Stimulated activated CD4-positive, alpha-beta T cell treated with anti-CD3 and anti-CD28 coated beads, Interleukin-4, amount 100 ng/mL, for 48 hours (primary cell): ENCODE data around the gene FBXL13.
A peak's percentile ranks its signal among the peaks of the same experiment; 100 is the strongest.

Source experiments
- DNase-seq, 2 donors: peaks; one replicate each; pipeline ENCODE4 v3.0.0-alpha.2; 2020; ENCODE audit warnings: low read depth in 2 of 2

Gene FBXL13

DNA sequence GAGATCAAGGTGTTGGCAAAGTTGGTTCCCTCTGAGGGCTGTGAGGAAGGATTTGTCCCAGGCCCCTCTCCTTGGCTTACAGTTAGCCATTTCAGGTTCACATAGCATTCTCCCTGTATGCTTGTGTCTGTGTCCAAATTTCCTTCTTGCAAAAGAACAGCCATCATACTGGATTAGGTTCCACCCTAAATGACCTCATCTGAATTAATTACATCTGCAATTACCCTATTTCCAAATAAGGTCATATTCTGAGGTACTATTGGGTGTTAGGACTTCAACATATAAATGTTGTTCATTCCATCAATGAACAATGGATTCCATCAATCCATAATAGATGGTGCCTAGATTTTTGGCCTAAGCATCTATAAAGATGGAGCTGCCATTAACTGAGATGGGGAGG, 178.0 kb downstream of the FBXL13 start:
- no peak for DNase-seq

DNA sequence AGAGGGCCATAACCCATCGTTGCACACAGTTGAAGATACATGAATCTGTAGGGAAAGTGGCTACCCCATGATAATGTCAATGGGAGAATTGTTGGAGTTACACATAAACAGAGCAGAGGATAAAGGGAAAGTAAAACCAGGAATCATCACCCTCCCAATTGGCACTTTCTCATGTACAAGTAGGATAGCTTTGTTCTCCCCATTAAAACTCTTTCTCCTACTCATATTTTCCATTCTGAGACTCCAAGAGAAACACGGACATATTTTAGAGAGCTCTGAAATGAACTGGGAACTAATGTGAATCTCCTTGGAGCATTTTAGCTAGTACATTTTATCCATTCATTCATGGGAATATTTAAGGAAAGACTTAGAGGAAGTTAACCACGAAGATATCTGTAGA, 179.0 kb downstream of the FBXL13 start:
- DNase-seq = no peak

DNA sequence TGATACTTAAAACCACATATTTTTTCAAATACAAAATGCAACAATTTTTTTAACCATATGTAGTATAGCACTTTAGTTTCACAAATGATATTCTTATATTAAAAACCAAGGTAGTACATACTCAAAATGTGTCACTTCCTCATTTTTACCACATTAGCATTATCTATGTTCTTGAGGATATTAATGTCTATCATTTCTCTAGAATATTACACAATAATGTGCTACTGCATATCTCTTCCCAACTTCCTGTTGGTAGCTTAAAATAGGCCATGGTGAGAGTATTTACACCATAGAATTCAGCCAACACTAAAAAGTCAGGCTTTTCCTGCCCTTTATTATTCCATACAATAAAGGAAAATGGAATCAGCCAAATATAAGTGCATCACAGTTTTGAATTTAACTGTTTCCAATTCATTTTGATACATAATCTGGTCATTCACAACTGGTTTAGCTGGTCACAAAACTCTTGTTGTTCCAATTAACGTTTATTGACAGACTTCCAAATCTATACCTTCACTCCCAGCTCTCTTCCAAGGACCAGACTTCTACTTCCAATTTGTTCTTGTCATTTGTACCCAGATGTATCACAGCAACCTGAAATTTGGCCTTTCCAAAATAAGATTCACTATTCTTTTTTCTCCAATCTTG, 181.8 kb downstream of the FBXL13 start:
- no peak for DNase-seq

DNA sequence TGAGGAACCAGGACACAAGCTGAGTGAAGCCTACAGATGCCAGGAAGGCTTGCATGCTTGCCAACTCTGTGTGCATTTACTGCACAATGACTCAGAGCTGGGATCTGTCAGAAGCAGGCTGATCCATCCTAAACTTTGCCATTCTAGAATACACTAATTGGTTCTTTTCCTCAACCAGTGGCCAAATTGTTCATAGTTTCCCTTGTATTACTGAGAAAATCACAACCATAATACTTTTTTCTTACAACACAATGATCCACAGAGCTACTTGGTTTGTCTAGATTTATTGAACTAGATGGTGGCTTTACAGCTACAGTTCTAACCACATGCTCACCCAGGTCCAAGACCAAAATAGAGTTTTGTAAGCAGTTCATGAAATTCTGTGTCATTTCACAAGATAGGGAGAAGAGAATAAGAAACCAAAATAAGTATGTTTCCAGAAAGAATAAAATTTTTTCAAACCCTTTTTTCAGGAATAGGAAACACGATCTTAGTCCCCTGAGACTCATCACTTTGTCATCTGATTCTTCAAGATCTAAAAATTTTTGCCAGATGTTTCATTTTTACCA, 182.8 kb downstream of the FBXL13 start:
- no peak for DNase-seq

DNA sequence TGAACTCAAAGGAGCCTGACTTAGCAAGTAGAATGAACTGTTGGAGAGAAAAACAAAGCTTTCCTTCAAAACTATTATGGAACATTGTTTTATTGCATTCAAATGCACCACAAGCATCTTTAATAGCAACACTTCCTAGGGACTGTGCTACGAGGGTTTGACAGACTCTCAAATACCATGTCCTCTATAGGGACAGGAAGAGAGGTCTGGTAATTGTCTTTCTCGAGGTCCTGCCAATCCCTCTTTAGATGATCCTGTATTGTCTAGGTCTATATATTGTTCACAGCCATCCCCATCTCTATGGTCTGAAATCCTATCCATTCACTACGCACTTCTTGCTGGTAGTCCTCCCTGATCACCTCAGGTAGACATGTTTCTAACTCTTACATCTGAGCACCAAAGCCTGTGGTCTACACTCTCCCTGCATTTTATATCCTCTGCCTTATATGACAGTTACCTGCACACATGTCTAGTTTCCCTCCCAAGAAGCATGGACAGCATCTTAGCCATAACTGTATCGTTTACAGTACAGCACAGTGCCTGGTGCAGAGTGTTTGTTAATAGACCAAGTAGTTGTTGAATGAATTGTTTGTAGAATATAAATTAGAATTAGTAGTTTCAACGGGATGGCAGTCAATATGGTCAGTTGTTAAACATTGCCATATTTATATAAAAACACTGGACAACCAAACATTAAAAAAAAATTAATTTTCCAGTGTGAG, 183.5 kb downstream of the FBXL13 start:
- DNase-seq = no peak

DNA sequence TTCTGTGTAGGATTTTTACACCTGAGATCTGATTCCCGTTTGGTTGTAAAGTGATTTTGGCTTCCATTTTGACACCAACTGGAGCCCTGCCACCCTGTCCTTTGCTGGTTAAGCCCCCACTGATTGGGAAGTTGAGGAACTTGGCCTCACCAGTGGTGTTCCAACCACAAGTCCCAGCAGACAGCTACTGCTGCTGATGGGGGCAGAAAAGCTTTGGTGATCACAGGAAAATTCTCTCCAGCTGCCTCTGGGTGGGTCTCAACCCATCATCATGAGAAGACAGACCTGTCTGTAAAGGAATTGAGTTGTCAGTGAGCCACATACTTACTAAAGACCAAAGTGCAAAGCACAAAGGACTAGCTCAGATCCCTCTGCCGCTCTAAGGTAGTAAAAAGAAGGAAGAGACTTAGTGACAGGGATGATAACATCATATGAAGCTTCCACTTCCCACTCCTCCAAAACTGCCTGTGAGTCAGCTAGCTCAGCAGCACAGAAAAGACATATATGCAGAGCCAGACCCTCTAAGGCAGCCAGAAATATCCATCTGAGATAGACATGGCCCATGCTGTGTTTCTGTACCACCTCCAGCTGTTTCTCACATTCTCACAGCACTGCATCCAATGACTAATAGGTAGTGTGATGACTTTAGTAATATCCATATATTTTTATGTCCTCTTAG, 184.2 kb downstream of the FBXL13 start:
- no peak for DNase-seq

DNA sequence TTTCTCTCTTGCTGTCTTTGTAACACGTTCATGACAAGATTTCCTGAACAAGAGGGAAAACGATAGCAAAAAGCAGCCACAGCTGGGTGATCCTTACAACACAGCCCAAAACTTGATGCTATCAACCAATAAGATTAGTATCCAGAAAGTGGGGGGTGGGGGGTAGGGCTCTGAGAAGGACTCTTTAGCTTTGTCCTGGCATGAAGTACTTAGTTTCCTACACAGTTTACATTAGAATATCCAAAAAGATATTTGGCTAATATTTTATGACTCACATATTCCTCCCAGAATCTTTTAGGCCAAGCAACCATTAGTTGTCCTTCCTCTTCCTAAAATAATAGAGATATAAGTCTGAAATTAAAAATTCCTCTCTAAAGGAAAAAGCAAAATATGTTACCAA, 184.7 kb downstream of the FBXL13 start:
- no peak for DNase-seq

DNA sequence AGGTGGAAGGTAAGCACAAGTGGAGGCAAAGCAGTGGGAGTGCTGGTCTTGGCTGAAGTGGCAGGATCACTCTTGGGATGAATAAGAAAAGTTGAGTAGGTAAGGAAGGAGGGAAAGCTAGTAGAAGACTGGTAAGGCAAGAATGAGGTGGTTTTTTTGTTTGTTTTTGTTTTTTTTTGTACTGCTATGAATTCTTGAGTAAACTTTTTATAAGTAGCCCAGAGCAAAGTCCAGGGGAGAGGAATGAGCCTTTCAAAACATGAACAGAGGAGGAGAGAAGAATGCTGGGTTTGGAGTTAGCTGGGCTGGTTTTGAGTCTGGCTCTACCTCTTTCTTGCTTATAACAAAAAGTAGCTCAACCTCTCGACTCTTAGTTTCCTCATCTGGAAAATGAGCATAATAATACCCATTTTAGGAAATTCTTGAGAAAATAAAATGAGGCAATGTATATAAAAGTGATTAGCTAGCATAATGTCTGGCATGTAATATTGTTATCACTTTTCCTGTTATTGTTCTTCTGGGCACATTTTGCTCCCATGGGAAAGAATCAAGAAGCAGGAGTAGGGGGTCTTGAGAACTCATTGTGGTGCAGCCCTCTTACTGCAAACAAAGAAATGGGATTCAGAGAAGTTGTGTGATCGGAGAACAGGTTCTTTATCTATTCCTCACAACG, 185.9 kb downstream of the FBXL13 start:
- DNase-seq = no peak

DNA sequence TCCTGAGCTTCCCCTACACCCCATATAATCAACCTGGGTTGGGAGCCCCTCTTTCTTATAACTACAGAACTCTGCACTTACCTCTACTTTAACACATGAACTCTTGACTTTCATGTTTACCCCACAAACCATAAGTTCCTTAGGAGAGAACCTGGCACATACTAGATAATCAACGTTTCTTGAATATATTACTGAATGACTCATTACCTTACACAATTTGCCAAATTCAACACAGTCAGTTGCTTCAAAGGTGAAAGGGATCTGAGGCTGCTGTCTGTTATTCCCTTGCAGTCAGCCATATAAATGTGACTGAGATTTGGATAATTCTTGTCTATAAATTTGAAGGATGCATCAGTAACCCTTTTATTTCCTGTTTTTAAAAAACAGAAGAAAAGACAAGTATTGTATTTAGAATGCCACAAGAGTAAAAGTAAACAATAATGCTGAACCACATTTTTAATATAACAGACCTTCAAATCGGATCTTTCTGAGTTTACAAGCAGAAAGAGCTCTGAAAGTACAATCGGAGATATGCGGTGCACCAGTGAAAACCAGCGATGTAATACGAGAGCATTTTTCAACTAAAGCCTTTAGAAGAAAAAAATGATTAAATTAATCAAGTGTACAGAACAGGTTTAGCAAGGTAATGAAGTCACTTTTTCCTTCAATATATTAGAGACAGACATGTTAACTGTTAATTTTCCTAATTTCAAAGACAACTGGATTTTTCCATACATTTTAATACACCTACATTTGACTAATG, 191.3 kb downstream of the FBXL13 start:
- no peak for DNase-seq

DNA sequence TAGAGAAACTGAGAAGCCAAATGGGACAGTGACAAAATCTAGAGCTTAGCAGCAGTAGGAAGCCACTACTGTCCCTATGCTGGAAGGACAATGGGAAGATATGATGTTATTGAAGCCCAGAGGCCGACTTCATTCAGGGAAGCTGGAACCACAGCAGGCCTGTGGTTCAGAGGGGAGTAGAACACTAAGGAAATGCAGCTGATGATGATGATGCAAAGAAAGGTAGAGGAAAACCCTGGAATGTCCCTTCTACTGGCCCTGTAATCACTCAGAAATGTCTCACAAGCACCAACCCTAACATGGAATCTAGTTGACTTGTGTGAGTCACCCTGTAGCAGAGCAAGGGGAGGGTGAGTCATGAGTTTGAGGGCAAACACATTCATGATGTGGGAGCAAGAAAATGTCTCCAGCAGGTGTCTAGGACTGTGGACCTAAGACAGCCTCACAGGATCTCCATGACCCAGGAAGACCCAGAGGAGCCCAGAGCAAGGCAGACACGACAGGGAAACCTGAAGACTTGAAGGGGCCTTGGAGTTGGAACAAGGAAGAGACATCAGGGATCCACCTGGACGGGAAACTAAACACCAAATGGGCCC, 198.8 kb downstream of the FBXL13 start:
- DNase-seq = peak; percentile 3 to 6

DNA sequence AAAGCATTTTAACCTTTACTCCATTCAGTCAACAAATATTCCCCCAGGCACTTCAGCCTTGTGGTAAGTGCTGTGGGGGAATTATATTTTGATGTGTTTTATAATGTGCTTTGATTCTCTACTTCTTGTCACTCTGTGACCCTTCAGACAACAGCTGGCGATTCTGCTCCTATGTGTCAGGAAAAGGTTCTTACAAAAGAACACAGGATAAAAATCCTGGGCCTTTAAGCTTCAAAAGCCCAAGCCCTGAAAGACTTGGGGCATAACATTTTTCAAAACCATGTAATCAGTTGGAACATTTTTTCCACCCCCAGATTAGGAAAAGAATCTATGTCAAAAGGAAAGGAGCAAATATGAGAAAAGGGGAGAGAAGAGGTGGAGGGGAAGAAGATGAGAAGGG, 199.6 kb downstream of the FBXL13 start:
- no peak for DNase-seq

DNA sequence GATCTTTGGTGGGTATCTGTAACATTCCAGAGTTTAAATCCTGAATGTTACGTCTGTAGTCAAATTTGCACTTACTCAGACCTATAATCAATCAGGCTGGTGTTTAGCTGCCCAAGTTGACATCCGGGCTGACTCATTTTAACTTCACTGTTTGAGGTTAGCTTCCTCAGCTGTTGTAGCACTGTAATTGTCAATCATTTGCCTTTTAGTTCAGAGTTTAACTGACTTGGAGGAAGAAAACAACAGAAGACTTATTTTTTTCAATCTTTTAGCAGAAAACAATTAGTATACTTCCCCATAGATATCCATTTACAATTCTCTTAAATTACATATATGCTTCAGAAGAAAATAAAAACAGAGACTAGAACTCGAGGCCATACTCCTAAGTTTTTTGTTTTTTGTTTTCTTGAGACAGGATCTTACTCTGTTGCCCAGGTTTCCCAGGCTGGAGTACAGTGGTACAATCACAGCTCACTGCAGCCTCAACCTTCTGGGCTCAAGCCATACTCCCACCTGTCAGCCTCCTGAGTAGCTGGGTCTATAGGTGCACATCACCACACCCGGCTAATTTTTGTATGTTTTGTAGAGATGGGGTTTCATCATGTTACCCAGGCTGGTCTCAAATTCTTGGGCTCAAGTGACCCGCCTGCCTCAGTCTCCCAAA, 200.3 kb downstream of the FBXL13 start:
- DNase-seq = no peak

DNA sequence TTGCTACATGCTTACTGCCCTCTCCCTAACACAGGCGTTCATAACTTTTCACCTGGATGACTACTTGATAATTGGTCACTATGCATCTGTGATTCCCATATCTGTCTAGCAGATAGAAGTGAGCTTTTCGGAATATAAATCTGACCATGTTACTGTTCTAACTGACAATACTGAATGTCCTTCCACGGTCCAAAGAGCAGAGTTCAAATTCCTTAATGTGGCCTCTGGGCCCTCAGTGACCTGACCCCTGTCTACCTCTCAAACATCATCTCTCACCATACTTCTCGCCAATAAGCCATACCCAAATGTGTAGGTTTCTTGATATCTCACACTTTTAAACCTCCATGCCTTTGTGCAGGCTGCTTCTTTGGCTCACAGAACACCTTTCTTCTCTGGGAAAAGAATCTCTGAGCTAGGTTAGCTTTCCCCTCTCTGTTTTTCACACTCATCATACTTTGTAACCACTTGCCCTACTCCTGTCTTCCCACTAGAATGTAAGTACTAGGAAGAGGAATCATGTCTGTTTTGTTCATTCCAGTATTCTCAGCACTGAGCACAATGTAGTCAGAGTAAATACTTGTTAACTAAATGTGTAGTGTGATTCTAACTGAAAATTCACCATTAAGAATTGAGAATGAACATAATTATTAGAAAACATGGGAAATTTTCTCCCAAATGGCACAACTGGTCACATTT, 201.0 kb downstream of the FBXL13 start:
- no peak for DNase-seq

DNA sequence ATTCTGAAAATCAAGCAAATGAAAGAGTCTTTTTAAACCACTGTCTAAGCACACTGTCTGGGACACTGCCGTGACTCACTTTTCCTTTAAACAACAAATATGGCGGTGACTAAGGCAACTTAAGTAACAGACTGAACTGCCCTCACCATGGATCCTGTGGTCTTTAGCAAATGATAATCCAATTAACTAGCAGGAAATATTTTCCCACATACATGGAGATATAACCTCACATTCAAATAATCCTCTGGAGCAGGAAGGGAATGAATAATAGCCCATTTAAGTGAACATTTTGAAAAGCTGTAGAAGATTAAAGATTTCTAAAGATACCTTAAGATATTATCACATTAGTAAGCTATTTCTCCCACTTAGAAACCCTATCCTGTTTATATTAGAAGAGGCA, 202.1 kb downstream of the FBXL13 start:
- no peak for DNase-seq

DNA sequence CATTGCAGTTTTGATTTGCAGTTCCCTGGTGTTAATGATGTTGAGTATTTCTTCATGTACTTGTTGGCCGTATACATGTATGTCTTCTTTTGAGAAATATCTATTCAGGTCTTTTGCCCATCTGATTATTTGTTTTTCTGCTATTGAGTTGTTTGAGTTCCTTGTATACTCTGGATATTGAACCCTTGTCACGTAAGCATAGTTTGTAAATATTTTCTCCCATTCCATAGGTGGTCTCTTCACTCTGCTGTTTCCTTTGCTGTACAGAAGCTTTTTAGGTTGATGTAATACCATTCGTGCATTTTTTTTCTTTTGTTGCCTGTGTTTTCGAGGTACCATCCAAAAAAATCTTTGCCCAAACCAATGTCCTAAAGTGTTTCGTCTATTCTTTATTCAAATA, 205.4 kb downstream of the FBXL13 start:
- DNase-seq = no peak

DNA sequence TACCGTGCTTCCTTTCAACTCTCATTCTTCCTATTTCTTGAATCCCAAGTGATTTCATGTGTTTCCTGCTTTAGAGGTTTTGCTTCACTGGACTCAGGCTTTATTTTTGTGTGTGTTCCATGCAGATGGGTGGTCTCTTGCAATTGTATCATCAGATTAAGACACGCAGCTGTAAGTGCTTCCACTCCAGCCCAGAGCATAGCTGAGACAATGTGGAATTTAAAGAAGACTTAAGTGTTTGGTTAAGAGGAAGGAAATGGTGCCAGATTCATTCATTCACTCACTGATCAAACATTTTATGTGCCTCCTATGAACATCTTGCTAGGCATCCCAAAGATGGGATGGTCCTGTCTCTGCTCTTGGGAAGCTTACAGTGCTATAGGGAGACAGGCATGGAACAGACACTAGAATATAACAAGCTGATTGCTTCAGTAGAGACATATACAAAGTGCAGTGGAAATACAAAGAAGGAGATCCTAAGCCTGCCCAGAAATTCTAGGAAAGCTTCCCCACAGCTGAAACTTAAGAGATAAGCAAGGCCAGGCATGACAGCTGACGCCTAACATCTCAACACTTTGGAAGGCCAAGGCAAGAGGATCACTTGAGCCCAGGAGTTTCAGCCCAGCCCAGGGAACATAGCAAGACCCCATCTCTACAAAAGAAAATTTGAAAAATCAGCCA, 207.9 kb downstream of the FBXL13 start:
- no peak for DNase-seq

DNA sequence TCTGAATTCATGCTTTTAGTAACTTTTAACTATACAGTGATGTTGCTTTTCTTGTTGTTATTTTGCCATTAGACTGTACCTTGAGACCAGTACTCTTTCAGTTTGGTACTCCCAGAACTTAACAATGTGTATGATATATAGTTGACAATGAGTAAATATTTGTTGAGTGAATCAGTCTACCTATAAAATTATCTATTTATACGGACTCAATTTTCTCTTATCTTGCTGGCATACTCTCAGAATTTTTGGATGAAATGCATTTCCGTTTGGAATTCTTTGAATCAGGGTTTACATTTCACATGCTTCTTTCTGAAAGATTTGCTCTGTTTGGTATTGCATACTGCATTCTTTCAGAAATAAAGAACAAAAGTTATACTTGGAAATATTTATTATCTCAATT, 209.6 kb downstream of the FBXL13 start:
- DNase-seq = no peak

DNA sequence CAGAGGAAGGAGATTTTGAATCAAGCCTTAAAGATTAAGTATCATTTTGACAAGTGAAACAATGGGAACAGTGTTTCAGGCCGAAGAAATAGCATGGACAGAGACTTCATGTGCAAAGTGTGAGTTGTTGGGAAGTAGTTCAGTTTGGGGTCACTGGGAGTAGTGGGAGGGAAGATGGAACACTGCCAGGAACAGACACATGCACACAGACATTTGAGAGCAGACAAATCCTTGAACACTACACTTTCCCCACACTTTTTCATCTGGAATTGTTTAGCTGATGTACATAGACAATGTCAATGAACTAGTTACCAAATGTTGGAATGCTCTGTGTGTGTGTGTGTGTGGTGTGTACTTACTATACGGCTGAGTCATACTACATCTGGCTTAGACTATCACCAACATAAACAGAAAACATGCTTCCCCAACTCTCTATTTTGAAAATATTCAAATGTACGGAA, 214.2 kb downstream of the FBXL13 start:
- no peak for DNase-seq

DNA sequence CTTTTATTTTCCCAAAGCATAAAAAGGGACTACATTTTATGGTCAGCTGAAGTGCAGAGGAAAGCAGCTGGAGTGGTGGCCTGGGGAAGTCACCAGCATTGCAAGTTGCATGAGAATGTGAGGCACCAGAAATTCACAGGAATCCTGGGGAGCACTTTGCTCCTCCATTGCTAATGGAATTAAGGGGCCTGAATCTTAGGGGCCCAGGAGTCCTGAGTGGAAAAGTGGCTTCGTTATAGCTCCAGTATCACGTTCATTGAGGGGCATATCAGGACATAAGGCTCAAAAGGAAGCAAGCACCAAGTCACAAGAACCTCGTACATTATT, 214.8 kb downstream of the FBXL13 start:
- no peak for DNase-seq
